Mucosa of stomach (tissue), 1 donor: ENCODE results near the gene LSM14A.

Source experiments
- H3K27me3 ChIP-seq: one replicate; pipeline ENCODE4 v1.7.0; 2013; ENCODE audit warnings: mild to moderate bottlenecking, low read length; ENCODE audit not compliant: control insufficient read depth, insufficient read depth
- H3K36me3 ChIP-seq: one replicate; pipeline ENCODE4 v1.7.0; 2013; ENCODE audit warnings: low read length; ENCODE audit not compliant: control insufficient read depth, insufficient read depth
- H3K4me1 ChIP-seq: one replicate; pipeline ENCODE4 v1.7.0; 2013; ENCODE audit warnings: mild to moderate bottlenecking, low read length; ENCODE audit not compliant: control insufficient read depth, insufficient read depth
- H3K4me3 ChIP-seq: one replicate; pipeline ENCODE4 v1.7.0; 2013; ENCODE audit warnings: low read length
- H3K9ac ChIP-seq: one replicate; pipeline ENCODE4 v1.7.0; 2013; ENCODE audit warnings: mild to moderate bottlenecking, low read length, moderate library complexity
- H3K9me3 ChIP-seq: one replicate; pipeline ENCODE4 v1.7.0; 2013; ENCODE audit warnings: mild to moderate bottlenecking, low read length, moderate library complexity; ENCODE audit not compliant: control insufficient read depth
- donor health status: Pancreatic carcinoma.

The LSM14A gene

GRCh38 chr19:34226036-34226435 is 53.7 kb downstream of the LSM14A start:
- Histone ChIP-seq H3K4me1 (no peaks in the 10 kb centered on the region), H3K9ac (no peak overlapping the region), H3K4me3 (no peak overlapping the region), H3K36me3 (peaks cover 7% of the 10 kb centered on the region), H3K9me3 (no peaks in the 10 kb centered on the region), H3K27me3 (no peaks in the 10 kb centered on the region)

- H3K9ac ChIP-seq: no peak overlapping the region
These were observed 56.0 kb downstream of the LSM14A start for GRCh38 chr19:34228347-34228746.

GRCh38 chr19:34228762-34229161 is 56.5 kb downstream of the LSM14A start:
- H3K27me3 ChIP-seq: no peaks in the 10 kb centered on the region
- no peak overlapping the region for H3K4me3 ChIP-seq
- H3K9ac ChIP-seq: no peak overlapping the region
- peaks cover 12% of the 10 kb centered on the region for H3K4me1 ChIP-seq
- no peaks in the 10 kb centered on the region for H3K9me3 ChIP-seq
- H3K36me3 ChIP-seq: no peaks in the 10 kb centered on the region

More at GRCh38 chr19:34228347-34228746, 56.0 kb downstream of the LSM14A start:
- peaks cover 10% of the 10 kb centered on the region for H3K4me1 ChIP-seq
- no peaks in the 10 kb centered on the region for H3K9me3 ChIP-seq
- H3K36me3 ChIP-seq: no peaks in the 10 kb centered on the region
- no peak overlapping the region for H3K4me3 ChIP-seq
- no peaks in the 10 kb centered on the region for H3K27me3 ChIP-seq

- no peaks in the 10 kb centered on the region for H3K36me3 ChIP-seq
These were observed 57.4 kb downstream of the LSM14A start for GRCh38 chr19:34229721-34230120.

GRCh38 chr19:34230820-34231219 is 58.5 kb downstream of the LSM14A start:
- H3K9me3 ChIP-seq: no peaks in the 10 kb centered on the region
- no peaks in the 10 kb centered on the region for H3K36me3 ChIP-seq
- H3K27me3 ChIP-seq: no peaks in the 10 kb centered on the region
- no peak overlapping the region for H3K9ac ChIP-seq
- no peak overlapping the region for H3K4me3 ChIP-seq
- H3K4me1 ChIP-seq: peaks cover 12% of the 10 kb centered on the region

More at GRCh38 chr19:34229721-34230120, 57.4 kb downstream of the LSM14A start:
- H3K4me3 ChIP-seq: no peak overlapping the region
- H3K9ac ChIP-seq: no peak overlapping the region
- H3K9me3 ChIP-seq: no peaks in the 10 kb centered on the region
- H3K4me1 ChIP-seq: peaks cover 12% of the 10 kb centered on the region
- H3K27me3 ChIP-seq: no peaks in the 10 kb centered on the region

- H3K9ac ChIP-seq: no peak overlapping the region
- no peaks in the 10 kb centered on the region for H3K9me3 ChIP-seq
- no peaks in the 10 kb centered on the region for H3K27me3 ChIP-seq
- no peaks in the 10 kb centered on the region for H3K36me3 ChIP-seq
- peaks cover 12% of the 10 kb centered on the region for H3K4me1 ChIP-seq
- H3K4me3 ChIP-seq: no peak overlapping the region
These were observed 59.1 kb downstream of the LSM14A start for GRCh38 chr19:34231439-34231838.

GRCh38 chr19:34232566-34233481 is 60.5 kb downstream of the LSM14A start:
- no peaks in the 10 kb centered on the region for H3K36me3 ChIP-seq
- peak overlapping the region; percentile 31 for H3K9ac ChIP-seq
- no peaks in the 10 kb centered on the region for H3K27me3 ChIP-seq
- H3K9me3 ChIP-seq: no peaks in the 10 kb centered on the region
- peaks cover 12% of the 10 kb centered on the region for H3K4me1 ChIP-seq
- H3K4me3 ChIP-seq: no peak overlapping the region

- no peak overlapping the region for H3K4me3 ChIP-seq
- no peaks in the 10 kb centered on the region for H3K9me3 ChIP-seq
- H3K36me3 ChIP-seq: no peaks in the 10 kb centered on the region
- peaks cover 12% of the 10 kb centered on the region for H3K4me1 ChIP-seq
- no peaks in the 10 kb centered on the region for H3K27me3 ChIP-seq
- no peak overlapping the region for H3K9ac ChIP-seq
These were observed 63.2 kb downstream of the LSM14A start for GRCh38 chr19:34235425-34235940.

GRCh38 chr19:34236035-34236987 is 64.0 kb downstream of the LSM14A start:
- H3K4me1 ChIP-seq: peaks cover 12% of the 10 kb centered on the region
- no peak overlapping the region for H3K4me3 ChIP-seq
- H3K36me3 ChIP-seq: no peaks in the 10 kb centered on the region
- H3K27me3 ChIP-seq: no peaks in the 10 kb centered on the region
- no peaks in the 10 kb centered on the region for H3K9me3 ChIP-seq
- no peak overlapping the region for H3K9ac ChIP-seq

GRCh38 chr19:34237283-34237682 is 65.0 kb downstream of the LSM14A start:
- no peak overlapping the region for H3K9ac ChIP-seq

GRCh38 chr19:34237939-34238338 is 65.6 kb downstream of the LSM14A start:
- no peak overlapping the region for H3K9ac ChIP-seq
- H3K36me3 ChIP-seq: no peaks in the 10 kb centered on the region
- H3K4me1 ChIP-seq: peaks cover 5% of the 10 kb centered on the region
- H3K27me3 ChIP-seq: no peaks in the 10 kb centered on the region
- H3K4me3 ChIP-seq: no peak overlapping the region
- no peaks in the 10 kb centered on the region for H3K9me3 ChIP-seq

More at GRCh38 chr19:34237283-34237682, 65.0 kb downstream of the LSM14A start:
- Histone ChIP-seq H3K27me3 (no peaks in the 10 kb centered on the region), H3K36me3 (no peaks in the 10 kb centered on the region), H3K4me3 (no peak overlapping the region), H3K9me3 (no peaks in the 10 kb centered on the region), H3K4me1 (peaks cover 11% of the 10 kb centered on the region)
